ENCODE data around the gene DOCK4.

DOCK4 gene

DNA sequence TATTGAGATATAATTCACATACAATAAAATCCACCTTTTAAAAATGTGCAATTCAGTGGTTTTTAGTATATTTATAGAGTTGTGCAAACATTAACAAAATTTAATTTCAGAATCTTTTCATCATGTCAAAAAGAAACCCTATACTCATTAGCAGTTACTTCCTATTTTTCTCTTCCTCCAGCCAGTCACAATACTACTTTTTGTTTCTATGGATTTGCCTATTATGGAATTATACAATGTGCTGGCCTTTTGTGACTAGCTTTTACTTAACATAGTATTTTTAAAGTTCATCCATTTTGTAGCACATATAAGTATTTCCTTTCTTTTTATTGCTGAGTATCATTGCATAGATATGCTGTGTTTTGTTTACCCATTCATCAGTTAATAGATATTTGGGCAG, 444.0 kb downstream of the DOCK4 start:
- Histone ChIP-seq H3K9me3 (ENCODE audit: control insufficient read depth in 2 of 2, low read length in 2 of 2) (no peaks in the 10 kb centered on the region), H3K27ac (ENCODE audit: low read depth in 2 of 2, low read length in 2 of 2) (no peak overlapping the region), H3K4me1 (ENCODE audit: control insufficient read depth in 2 of 2, insufficient read depth in 2 of 2, low read length in 2 of 2) (no peaks in the 10 kb centered on the region), H3K9ac (ENCODE audit: low read depth in 1 of 2, low read length in 2 of 2) (no peak overlapping the region), H3K36me3 (ENCODE audit: control insufficient read depth in 2 of 2, insufficient read depth in 2 of 2, low read length in 2 of 2) (no peaks in the 10 kb centered on the region), H3K4me3 (ENCODE audit: low read length in 2 of 2) (no peak overlapping the region), H3K27me3 (ENCODE audit: control insufficient read depth in 2 of 2, insufficient read depth in 2 of 2, low read length in 2 of 2) (no peaks in the 10 kb centered on the region)

DNA sequence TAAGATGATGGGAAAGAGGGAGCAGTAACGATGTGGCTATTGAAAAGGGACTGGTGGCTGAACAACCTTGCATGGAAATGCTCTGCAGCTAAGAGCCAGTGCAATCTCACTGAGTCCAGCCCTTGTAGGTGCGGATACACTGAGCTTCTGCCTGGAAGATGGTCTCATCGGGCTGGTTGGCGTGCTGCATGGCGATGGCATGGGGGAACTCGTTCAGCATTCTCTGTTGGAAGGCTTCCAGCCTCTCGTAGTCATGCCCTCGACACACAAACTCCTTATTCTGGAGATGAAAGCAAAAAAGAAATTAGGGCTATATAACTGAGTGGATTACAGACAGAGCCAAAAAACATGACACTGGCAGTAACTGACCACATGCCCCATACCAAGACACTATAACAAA, 446.2 kb downstream of the DOCK4 start:
- H3K36me3 ChIP-seq (ENCODE audit: control insufficient read depth in 2 of 2, insufficient read depth in 2 of 2, low read length in 2 of 2), result no peaks in the 10 kb centered on the region
- no peaks in the 10 kb centered on the region for H3K27me3 ChIP-seq (ENCODE audit: control insufficient read depth in 2 of 2, insufficient read depth in 2 of 2, low read length in 2 of 2)
- no peak overlapping the region for H3K9ac ChIP-seq (ENCODE audit: low read depth in 1 of 2, low read length in 2 of 2)
- no peak overlapping the region for H3K27ac ChIP-seq (ENCODE audit: low read depth in 2 of 2, low read length in 2 of 2)
- no peaks in the 10 kb centered on the region for H3K4me1 ChIP-seq (ENCODE audit: control insufficient read depth in 2 of 2, insufficient read depth in 2 of 2, low read length in 2 of 2)
- no peak overlapping the region for H3K4me3 ChIP-seq (ENCODE audit: low read length in 2 of 2)
- H3K9me3 ChIP-seq (ENCODE audit: control insufficient read depth in 2 of 2, low read length in 2 of 2), result no peaks in the 10 kb centered on the region

DNA sequence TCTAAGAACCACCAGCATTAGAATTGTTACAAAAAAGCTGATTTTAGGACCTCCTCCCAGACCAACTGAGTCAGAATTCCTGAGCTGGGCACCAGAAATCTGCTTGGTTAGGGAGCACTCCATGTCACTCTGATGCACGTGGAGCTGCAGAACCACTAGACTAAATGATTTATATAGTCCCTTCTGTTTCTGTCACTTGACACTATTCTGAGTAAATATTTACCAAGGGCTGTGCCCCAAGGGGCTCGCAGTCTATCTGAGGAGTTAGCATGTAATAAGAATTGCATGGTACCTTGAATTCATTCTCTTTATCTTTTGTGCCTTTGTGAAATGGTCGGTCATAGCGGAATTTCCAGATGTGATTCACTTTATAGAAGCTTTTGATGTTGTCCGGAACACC, 447.9 kb downstream of the DOCK4 start:
- Histone ChIP-seq H3K27me3 (ENCODE audit: control insufficient read depth in 2 of 2, insufficient read depth in 2 of 2, low read length in 2 of 2) (no peaks in the 10 kb centered on the region), H3K9me3 (ENCODE audit: control insufficient read depth in 2 of 2, low read length in 2 of 2) (no peaks in the 10 kb centered on the region), H3K9ac (ENCODE audit: low read depth in 1 of 2, low read length in 2 of 2) (no peak overlapping the region), H3K36me3 (ENCODE audit: control insufficient read depth in 2 of 2, insufficient read depth in 2 of 2, low read length in 2 of 2) (no peaks in the 10 kb centered on the region), H3K4me1 (ENCODE audit: control insufficient read depth in 2 of 2, insufficient read depth in 2 of 2, low read length in 2 of 2) (no peaks in the 10 kb centered on the region), H3K4me3 (ENCODE audit: low read length in 2 of 2) (no peak overlapping the region), H3K27ac (ENCODE audit: low read depth in 2 of 2, low read length in 2 of 2) (no peak overlapping the region)

DNA sequence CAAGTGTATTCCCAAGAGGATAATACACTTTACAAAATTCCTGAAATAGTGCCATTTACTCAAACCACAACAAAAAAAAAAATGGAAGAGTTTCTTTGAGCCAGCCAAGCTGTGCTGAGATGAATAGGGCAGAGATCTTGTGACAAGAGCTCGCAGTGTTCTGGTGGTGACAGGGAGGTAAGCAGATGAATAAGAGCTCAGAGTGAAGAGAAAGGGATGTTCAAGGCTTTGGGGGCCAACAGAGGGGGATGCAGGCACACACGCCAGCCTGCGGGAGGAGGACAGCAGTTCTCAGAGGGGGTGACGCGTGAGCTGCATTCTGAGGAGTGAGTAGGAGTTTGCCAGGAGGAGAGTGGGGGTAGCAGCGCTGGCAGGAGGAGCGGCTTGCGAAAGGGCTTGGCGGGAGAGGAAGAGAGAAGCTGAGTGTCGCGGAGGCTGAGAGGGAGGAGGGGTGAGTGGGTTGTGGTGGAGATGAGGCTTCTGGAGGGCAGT, 449.5 kb downstream of the DOCK4 start:
- H3K27ac ChIP-seq (ENCODE audit: low read depth in 2 of 2, low read length in 2 of 2), result no peak overlapping the region
- no peak overlapping the region for H3K9ac ChIP-seq (ENCODE audit: low read depth in 1 of 2, low read length in 2 of 2)
- no peaks in the 10 kb centered on the region for H3K27me3 ChIP-seq (ENCODE audit: control insufficient read depth in 2 of 2, insufficient read depth in 2 of 2, low read length in 2 of 2)
- H3K4me1 ChIP-seq (ENCODE audit: control insufficient read depth in 2 of 2, insufficient read depth in 2 of 2, low read length in 2 of 2), result no peaks in the 10 kb centered on the region
- no peaks in the 10 kb centered on the region for H3K9me3 ChIP-seq (ENCODE audit: control insufficient read depth in 2 of 2, low read length in 2 of 2)
- H3K36me3 ChIP-seq (ENCODE audit: control insufficient read depth in 2 of 2, insufficient read depth in 2 of 2, low read length in 2 of 2), result no peaks in the 10 kb centered on the region
- H3K4me3 ChIP-seq (ENCODE audit: low read length in 2 of 2), result no peak overlapping the region

DNA sequence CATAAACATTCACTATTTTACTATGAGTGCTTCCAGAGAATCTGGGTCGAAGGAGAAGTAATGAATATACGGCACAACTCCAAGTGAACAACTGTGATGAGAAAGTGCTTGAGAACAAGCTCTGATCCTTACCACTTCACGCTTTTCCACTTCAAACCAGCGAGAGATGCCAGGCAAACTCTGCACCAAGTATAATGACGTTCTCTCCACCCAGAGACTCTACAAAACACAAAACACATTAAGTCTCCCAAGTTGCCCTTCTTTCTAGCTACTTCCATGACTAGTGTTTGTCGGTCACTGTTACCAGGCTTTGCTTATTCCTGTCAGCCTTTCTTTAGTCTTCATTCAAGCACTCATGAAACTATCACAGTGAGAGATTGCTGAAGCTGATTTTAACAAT, 450.8 kb downstream of the DOCK4 start:
- Histone ChIP-seq H3K36me3 (ENCODE audit: control insufficient read depth in 2 of 2, insufficient read depth in 2 of 2, low read length in 2 of 2) (no peaks in the 10 kb centered on the region), H3K9me3 (ENCODE audit: control insufficient read depth in 2 of 2, low read length in 2 of 2) (no peaks in the 10 kb centered on the region), H3K4me1 (ENCODE audit: control insufficient read depth in 2 of 2, insufficient read depth in 2 of 2, low read length in 2 of 2) (no peaks in the 10 kb centered on the region), H3K4me3 (ENCODE audit: low read length in 2 of 2) (no peak overlapping the region), H3K27ac (ENCODE audit: low read depth in 2 of 2, low read length in 2 of 2) (no peak overlapping the region), H3K27me3 (ENCODE audit: control insufficient read depth in 2 of 2, insufficient read depth in 2 of 2, low read length in 2 of 2) (no peaks in the 10 kb centered on the region), H3K9ac (ENCODE audit: low read depth in 1 of 2, low read length in 2 of 2) (no peak overlapping the region)

DNA sequence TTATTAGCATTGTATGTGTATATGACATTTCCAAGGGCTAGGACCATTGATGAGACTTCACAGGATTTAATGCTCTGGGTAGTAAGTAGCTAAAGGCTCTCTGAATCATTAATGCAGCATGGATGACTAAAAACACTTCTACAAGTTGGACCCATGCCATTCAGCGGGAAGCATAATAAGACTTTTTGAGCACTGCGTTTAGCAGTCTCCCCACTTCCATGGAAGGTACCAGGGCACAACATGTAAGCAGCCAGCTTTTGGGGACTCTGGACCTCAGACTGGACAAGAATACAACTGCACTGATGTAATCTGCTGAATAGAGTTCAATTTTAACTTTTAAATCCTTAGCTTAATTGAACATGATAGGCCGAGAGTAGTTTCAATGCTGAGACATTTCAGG, 452.2 kb downstream of the DOCK4 start:
- Histone ChIP-seq H3K4me3 (ENCODE audit: low read length in 2 of 2) (no peak overlapping the region), H3K27me3 (ENCODE audit: control insufficient read depth in 2 of 2, insufficient read depth in 2 of 2, low read length in 2 of 2) (no peaks in the 10 kb centered on the region), H3K36me3 (ENCODE audit: control insufficient read depth in 2 of 2, insufficient read depth in 2 of 2, low read length in 2 of 2) (no peaks in the 10 kb centered on the region), H3K4me1 (ENCODE audit: control insufficient read depth in 2 of 2, insufficient read depth in 2 of 2, low read length in 2 of 2) (no peaks in the 10 kb centered on the region), H3K9me3 (ENCODE audit: control insufficient read depth in 2 of 2, low read length in 2 of 2) (no peaks in the 10 kb centered on the region), H3K27ac (ENCODE audit: low read depth in 2 of 2, low read length in 2 of 2) (no peak overlapping the region), H3K9ac (ENCODE audit: low read depth in 1 of 2, low read length in 2 of 2) (no peak overlapping the region)

DNA sequence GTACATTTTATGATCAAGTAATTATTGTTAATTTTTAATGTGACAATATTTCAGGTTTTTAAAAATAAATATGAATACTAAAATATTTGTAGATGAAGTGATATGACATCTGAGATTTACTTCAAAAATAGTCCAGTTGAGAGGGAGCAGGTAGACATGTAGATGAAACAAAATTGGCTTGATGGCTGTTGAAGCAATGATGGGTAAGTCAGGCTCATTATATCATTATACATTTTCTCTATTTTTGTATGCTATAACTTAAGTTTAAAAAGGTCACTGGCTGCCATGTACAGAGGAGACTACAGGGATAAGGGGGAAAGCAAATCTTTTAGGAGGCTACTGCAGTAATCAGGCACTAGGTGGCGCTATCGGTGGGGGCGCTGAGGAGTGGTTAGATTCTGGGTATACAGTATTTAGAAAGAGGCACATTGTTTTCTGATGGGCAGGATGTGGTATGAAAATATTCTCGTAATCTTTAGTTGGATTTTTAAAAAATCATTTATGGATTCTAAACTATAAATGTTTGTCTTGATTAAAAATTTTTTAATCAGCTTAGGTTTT, 454.1 kb downstream of the DOCK4 start:
- Histone ChIP-seq H3K4me3 (ENCODE audit: low read length in 2 of 2) (no peak overlapping the region), H3K27me3 (ENCODE audit: control insufficient read depth in 2 of 2, insufficient read depth in 2 of 2, low read length in 2 of 2) (no peaks in the 10 kb centered on the region), H3K9me3 (ENCODE audit: control insufficient read depth in 2 of 2, low read length in 2 of 2) (no peaks in the 10 kb centered on the region), H3K4me1 (ENCODE audit: control insufficient read depth in 2 of 2, insufficient read depth in 2 of 2, low read length in 2 of 2) (no peaks in the 10 kb centered on the region), H3K9ac (ENCODE audit: low read depth in 1 of 2, low read length in 2 of 2) (no peak overlapping the region), H3K36me3 (ENCODE audit: control insufficient read depth in 2 of 2, insufficient read depth in 2 of 2, low read length in 2 of 2) (no peaks in the 10 kb centered on the region), H3K27ac (ENCODE audit: low read depth in 2 of 2, low read length in 2 of 2) (no peak overlapping the region)

DNA sequence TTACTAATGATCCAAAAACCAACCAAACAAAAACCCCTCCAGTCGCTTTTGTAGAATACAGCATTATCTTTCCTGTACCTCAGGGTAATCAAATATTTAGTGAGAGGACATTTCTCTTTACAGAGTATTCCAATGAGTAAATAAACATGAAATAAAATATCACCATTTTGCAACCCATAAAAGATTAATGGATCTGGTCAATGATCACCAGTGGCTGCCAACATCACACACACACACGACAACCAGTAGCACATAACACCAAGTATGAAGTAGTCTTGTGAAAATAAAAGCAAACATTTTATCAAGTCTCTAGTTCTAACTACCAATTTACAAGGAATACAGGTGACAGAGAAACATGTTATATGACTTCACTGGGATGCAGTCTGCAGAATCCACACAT, 455.3 kb downstream of the DOCK4 start:
- H3K27ac ChIP-seq (ENCODE audit: low read depth in 2 of 2, low read length in 2 of 2), result no peak overlapping the region
- H3K9me3 ChIP-seq (ENCODE audit: control insufficient read depth in 2 of 2, low read length in 2 of 2), result no peaks in the 10 kb centered on the region
- no peak overlapping the region for H3K9ac ChIP-seq (ENCODE audit: low read depth in 1 of 2, low read length in 2 of 2)
- H3K4me3 ChIP-seq (ENCODE audit: low read length in 2 of 2), result no peak overlapping the region
- no peaks in the 10 kb centered on the region for H3K4me1 ChIP-seq (ENCODE audit: control insufficient read depth in 2 of 2, insufficient read depth in 2 of 2, low read length in 2 of 2)
- no peaks in the 10 kb centered on the region for H3K36me3 ChIP-seq (ENCODE audit: control insufficient read depth in 2 of 2, insufficient read depth in 2 of 2, low read length in 2 of 2)
- H3K27me3 ChIP-seq (ENCODE audit: control insufficient read depth in 2 of 2, insufficient read depth in 2 of 2, low read length in 2 of 2), result no peaks in the 10 kb centered on the region

DNA sequence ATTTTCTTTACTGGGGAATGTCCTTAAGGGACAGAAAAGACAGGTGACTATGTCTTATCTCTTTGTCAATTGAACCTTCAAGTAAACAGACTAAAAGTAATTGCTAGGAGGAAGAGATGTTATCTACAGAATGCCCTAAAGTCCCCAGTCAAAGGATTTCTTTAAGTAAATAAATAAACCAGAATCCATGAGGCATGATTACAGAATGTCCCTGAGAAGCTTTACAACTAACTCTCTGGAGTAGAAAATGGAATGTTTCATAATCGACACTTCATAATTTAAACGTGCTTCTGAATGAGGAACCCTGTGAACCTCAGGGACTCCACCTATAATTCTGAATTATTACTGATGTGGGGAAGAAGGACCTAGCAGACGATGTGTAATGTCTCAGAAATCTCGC, 456.0 kb downstream of the DOCK4 start:
- Histone ChIP-seq H3K4me1 (ENCODE audit: control insufficient read depth in 2 of 2, insufficient read depth in 2 of 2, low read length in 2 of 2) (no peaks in the 10 kb centered on the region), H3K27me3 (ENCODE audit: control insufficient read depth in 2 of 2, insufficient read depth in 2 of 2, low read length in 2 of 2) (no peaks in the 10 kb centered on the region), H3K36me3 (ENCODE audit: control insufficient read depth in 2 of 2, insufficient read depth in 2 of 2, low read length in 2 of 2) (no peaks in the 10 kb centered on the region), H3K27ac (ENCODE audit: low read depth in 2 of 2, low read length in 2 of 2) (no peak overlapping the region), H3K4me3 (ENCODE audit: low read length in 2 of 2) (no peak overlapping the region), H3K9me3 (ENCODE audit: control insufficient read depth in 2 of 2, low read length in 2 of 2) (no peaks in the 10 kb centered on the region), H3K9ac (ENCODE audit: low read depth in 1 of 2, low read length in 2 of 2) (no peak overlapping the region)

DNA sequence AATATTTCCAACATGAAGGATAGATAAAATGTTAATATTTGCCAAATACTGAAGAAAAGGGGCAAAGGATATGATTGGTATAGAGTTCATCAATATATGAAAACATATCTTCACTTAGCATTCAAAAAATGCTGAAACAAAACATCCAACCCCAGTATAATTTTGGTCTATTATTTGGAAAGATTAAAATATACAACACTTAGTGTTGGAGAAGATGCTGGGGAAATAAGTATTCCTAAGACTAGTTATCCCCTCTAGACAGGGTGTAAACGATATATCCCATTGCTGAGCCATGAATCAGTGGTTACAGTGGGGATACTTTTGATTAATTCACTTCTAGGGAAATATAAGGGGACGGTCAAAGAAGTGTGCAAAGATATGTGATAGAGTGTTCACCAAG, 456.6 kb downstream of the DOCK4 start:
- no peaks in the 10 kb centered on the region for H3K9me3 ChIP-seq (ENCODE audit: control insufficient read depth in 2 of 2, low read length in 2 of 2)
- no peaks in the 10 kb centered on the region for H3K27me3 ChIP-seq (ENCODE audit: control insufficient read depth in 2 of 2, insufficient read depth in 2 of 2, low read length in 2 of 2)
- H3K4me3 ChIP-seq (ENCODE audit: low read length in 2 of 2), result no peak overlapping the region
- H3K27ac ChIP-seq (ENCODE audit: low read depth in 2 of 2, low read length in 2 of 2), result no peak overlapping the region
- no peaks in the 10 kb centered on the region for H3K4me1 ChIP-seq (ENCODE audit: control insufficient read depth in 2 of 2, insufficient read depth in 2 of 2, low read length in 2 of 2)
- H3K9ac ChIP-seq (ENCODE audit: low read depth in 1 of 2, low read length in 2 of 2), result no peak overlapping the region
- no peaks in the 10 kb centered on the region for H3K36me3 ChIP-seq (ENCODE audit: control insufficient read depth in 2 of 2, insufficient read depth in 2 of 2, low read length in 2 of 2)

DNA sequence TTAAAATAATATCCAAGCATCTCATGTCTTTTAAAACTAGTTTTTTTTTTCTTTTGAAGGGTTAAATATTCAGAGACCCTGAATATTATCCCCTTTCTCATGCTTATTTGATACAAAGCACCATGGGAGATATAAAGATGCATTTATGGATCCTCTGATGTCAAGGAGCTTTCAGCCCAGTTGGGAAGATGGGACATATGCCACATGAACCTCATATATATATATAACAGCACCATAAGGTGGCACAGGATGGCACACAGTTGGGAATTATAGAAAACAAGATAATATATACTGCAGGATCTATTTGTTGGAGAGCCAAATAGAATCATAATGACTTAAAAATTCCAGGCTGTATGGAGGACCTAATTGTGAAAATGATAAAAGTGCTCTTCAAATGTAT, 458.5 kb downstream of the DOCK4 start:
- H3K4me1 ChIP-seq (ENCODE audit: control insufficient read depth in 2 of 2, insufficient read depth in 2 of 2, low read length in 2 of 2), result no peaks in the 10 kb centered on the region
- no peak overlapping the region for H3K27ac ChIP-seq (ENCODE audit: low read depth in 2 of 2, low read length in 2 of 2)
- H3K9me3 ChIP-seq (ENCODE audit: control insufficient read depth in 2 of 2, low read length in 2 of 2), result no peaks in the 10 kb centered on the region
- H3K4me3 ChIP-seq (ENCODE audit: low read length in 2 of 2), result no peak overlapping the region
- H3K36me3 ChIP-seq (ENCODE audit: control insufficient read depth in 2 of 2, insufficient read depth in 2 of 2, low read length in 2 of 2), result no peaks in the 10 kb centered on the region
- no peaks in the 10 kb centered on the region for H3K27me3 ChIP-seq (ENCODE audit: control insufficient read depth in 2 of 2, insufficient read depth in 2 of 2, low read length in 2 of 2)
- no peak overlapping the region for H3K9ac ChIP-seq (ENCODE audit: low read depth in 1 of 2, low read length in 2 of 2)

Data from mucosa of rectum (tissue), 2 donors.